HG02798 (cell line): ENCODE measurements around the gene CCS.
A peak's percentile ranks its signal among the peaks of the same experiment; 100 is the strongest.
"Not testable (repeated sequence)": the region's sequence is repeated elsewhere in the genome, so short reads cannot be mapped to it uniquely, and the experiment has no call there.

Experiments
- ATAC-seq: cut with Tn5 transposase; IDR thresholded peaks from one replicate; pipeline ENCODE4 v1.9.1; 2021; ENCODE audit warnings: mild to moderate bottlenecking; ENCODE audit not compliant: unreplicated experiment, poor library complexity

Gene CCS

DNA sequence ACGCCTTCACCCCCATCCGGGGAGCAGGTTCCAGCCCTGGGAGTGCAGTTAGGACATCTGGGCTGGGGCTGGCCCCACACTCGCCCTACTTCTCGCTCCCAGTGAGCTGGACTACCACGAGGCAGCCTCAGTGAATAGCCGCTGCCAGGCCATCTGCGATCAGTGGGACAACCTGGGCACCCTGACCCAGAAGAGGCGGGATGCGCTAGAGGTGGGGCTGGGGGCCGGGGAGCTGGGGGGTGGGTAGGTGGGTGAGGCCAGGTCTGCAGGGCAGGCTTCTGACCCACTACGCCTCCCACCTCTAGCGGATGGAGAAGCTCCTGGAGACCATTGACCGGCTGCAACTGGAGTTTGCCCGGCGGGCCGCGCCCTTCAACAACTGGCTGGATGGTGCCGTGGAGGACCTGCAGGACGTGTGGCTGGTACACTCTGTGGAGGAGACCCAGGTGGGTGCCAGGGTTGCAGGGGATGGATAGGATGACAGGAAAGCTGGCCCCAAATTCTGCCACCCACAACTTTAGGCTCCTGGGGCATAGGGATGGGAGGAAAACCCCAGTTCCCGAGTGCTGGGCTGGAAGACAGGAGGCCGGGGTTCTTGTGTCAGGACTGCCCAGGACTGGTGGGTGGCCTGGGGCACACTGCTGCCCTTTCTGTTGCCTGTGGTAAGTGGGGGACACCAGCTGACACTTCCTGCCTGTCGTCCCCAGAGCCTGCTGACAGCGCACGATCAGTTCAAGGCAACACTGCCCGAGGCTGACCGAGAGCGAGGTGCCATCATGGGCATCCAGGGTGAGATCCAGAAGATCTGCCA is 32.9 kb upstream of the CCS start:
- ATAC-seq: no peak

GRCh38 chr11:66561178-66561974 is 31.6 kb upstream of the CCS start:
- no peak for ATAC-seq

GRCh38 chr11:66561975-66562248 is 31.1 kb upstream of the CCS start:
- no peak for ATAC-seq

- ATAC-seq: no peak
These were observed 30.7 kb upstream of the CCS start for GRCh38 chr11:66562275-66562674.

DNA sequence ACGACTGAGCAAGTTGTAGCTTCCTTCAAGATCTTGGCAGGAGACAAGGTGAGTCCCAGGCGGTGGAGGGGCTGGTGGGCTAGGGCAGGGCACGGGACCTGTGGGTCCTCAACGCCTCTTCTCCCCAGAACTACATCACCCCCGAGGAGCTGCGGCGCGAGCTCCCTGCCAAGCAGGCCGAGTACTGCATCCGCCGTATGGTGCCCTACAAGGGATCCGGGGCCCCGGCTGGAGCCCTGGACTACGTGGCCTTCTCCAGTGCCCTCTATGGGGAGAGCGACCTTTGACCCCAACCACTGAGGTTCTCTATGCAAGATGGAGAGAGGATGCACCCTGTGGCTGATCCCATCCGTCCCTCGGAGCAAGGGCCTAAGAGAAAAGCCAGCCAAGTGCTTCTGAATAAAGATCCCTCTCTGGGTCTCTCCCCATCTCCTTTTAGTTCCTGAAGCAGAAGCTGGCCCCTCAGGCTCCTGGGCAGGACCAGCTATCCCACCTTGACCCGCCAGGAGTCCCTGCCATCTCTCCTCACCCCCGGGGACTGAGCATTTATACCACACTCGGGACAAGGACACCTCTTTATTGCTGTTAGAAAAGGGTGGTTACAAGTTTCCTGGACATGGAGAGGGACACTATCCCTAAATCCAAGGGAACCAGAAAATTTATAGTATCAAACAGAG is 29.9 kb upstream of the CCS start:
- no peak for ATAC-seq

- no peak for ATAC-seq
These were observed 29.2 kb upstream of the CCS start for GRCh38 chr11:66563832-66564231.

DNA sequence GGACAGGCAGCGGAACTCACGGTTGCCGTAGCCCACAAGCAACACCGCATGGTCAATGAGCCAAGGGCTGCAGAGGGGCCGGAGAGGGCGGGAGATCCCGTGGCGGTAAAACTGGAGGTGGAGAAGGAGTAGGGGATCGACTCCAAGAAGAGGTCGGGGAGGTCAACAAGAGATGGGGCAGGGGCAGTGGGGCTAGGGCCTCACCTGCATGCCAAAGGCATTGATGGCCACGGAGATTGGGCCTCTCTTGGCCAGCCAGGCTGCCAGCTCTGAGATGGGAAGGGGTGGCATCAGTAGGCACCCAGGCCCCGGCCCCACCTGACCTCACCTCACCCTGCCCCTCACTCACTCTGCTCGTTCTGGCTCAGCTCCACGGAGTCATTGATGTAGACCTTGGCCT is 28.4 kb upstream of the CCS start:
- no peak for ATAC-seq

GRCh38 chr11:66564984-66565383 is 28.0 kb upstream of the CCS start:
- ATAC-seq: no peak

DNA sequence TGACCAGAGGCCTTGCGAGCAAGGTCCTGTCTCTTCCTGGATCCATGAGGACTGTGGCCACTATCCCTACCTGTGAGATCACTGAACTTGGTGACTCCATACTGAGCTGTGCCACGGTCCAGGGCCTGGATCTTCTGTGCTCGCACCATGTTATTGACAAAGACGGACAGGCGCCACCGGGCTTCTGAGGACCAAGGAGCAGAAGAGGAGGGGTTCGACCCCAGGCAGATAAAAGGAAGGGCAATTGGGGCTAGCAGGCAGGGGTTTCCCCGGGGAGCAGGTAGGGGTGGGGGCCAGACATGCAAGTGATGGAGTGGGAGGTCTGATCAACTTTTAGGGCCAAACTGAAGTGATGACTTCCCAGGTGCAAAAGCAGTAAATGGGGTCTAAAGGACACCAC is 26.8 kb upstream of the CCS start:
- ATAC-seq: no peak

GRCh38 chr11:66567787-66568123 is 25.2 kb upstream of the CCS start:
- ATAC-seq: no peak

- ATAC-seq: no peak
These were observed 24.7 kb upstream of the CCS start, which contains the start of gene CTSF for GRCh38 chr11:66568124-66568916. CTSF (minus strand) TSS chr11:66568606; CDS start chr11:66568486, 120 bp downstream.

DNA sequence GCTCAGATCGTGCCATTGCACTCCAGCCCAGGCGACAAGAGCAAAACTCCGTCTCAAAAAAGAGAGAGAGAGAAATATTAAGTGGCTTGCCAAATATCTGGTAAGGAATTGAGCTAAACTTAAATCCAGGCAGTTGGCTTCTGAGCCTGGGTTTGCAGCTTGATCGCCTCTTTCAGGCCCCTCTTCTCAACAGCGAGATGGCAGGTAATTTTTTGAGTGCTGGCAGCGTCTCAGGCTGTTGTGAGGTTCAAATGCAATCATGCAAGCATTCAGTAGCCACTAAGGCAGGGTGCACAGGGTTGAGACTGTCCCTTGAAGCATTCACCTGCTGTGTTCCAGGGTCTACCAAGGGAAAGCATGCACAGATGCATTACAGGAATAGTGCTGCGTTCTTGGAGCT is 23.9 kb upstream of the CCS start:
- ATAC-seq: no peak

DNA sequence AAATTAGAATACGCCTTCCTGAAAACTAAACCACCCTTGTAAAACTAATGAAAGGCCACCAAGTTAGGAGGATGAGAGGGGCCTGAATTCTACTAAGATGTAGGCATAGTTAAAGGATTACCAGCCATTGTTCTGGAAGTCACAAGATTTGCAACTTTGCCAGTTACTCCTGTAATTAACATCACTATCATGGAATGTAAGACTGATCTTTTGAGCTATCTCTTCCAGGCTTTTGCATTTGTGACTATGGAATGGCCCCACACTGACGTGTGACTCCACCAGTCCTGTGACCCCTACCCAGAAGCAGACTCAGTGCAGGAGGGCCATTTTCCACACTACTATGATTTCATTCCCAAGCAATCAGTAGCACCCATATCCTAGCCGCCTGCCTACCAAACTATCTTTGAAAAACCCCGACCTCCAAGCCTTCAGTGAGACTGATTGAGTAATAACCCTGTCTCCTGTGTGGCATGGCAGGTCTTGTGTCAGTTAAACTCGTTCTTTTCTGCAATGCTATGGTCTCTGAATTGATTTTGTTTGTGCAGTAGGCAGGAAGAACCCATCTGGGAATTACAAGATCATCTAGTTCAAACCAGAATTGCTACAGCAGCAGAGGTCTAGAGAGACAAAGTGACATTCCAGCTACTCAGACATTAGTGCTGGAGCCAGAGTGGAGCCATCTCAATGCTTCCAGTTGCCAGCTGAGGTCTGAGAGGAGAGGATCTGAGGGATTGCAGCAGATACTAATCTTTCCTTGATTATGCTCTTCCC is 22.7 kb upstream of the CCS start:
- no peak for ATAC-seq

- no peak for ATAC-seq
These were observed 22.2 kb upstream of the CCS start for GRCh38 chr11:66570850-66571180.

GRCh38 chr11:66579017-66579606 is 13.9 kb upstream of the CCS start:
- ATAC-seq: peak; percentile 46

DNA sequence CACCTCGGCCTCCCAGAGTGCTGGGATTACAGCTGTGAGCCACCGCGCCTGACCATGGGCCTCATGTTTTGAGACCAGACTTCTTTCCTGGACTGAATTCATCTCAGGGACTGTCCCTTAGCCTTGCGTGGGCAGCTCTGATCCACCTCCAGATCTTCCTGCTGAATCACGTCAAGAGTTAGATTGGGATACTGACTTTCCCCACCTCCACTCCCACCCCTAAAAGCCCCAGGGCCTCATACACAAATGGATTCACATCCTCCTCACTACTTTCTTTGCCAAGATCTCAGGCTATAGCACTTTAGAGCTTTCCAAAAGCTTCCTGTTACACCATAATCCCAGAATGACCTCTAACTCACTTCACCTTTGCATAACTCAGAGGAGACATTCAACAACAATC is 12.2 kb upstream of the CCS start:
- no peak for ATAC-seq

- ATAC-seq: no peak
These were observed 11.7 kb upstream of the CCS start for GRCh38 chr11:66581261-66581660.

GRCh38 chr11:66582565-66583147 is 10.3 kb upstream of the CCS start:
- not testable (repeated sequence) for ATAC-seq

GRCh38 chr11:66585447-66585846 is 7.5 kb upstream of the CCS start:
- ATAC-seq: not testable (repeated sequence)
